Pulmonary artery endothelial cell (primary cell): ENCODE results near the gene SOST. TPM values are rescaled to one million over a fixed set of nuclear protein-coding genes. Genes with fewer than 3 reads are reported as not detected.

Source experiments
- DNase-seq: peaks from one replicate; pipeline ENCODE4 v3.0.0-alpha.2; 2011; ENCODE audit warnings: low read depth, low spot score
- total RNA-seq: library from RNA; depleted of rRNA; stranded (reverse); fragments of >200 nt; gene quantifications from 2 replicates; pipeline ENCODE4 v1.2.3, GENCODE V29; 2014

SOST gene
- total RNA-seq, 1 donor from 2014 or later, result not detected

DNA sequence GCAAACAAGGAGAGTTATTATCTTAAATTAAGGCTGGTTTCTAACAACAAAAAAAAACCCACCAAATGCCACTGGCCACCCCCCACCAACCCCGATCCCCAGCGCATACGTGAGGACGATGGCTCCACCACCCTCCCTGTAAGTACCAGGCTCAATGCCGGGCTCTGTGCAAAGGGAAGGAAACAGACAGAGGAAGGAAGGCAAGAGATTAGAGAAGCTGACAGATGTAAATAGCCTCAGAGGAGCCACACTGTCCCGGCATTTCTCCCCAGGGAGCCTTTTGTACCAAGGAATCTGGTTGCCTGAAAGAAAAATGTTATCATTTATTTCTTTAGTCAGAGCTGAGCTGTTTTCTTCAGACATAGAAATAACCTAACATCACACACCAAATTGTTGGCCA lies 13.1 kb downstream of the SOST start:
- no peak for DNase-seq

GRCh38 chr17:43741636-43742035 lies 17.0 kb downstream of the SOST start:
- DNase-seq, result no peak

DNA sequence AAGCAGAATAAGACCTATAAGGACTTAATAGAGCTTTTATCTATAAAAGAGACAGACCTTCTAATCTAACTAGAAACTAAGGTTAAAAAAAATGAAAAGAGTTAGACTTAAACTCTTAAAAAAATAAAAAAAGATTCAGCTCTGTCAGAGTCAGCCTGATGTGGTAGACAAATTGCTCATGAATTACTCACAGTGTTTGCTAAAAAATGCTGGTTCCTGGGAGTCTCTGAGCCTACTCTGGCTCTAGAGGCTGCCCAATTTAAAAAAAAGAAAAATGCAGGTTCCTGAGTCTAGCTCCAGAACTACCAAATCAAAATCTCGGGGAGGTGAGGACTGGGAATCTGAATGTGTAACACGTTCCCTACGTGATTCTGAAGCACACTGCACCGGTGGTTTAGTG lies 18.1 kb downstream of the SOST start:
- DNase-seq, result no peak

- no peak for DNase-seq
Measured at GRCh38 chr17:43737722-43738121, 20.9 kb downstream of the SOST start.

GRCh38 chr17:43736389-43736788 lies 22.2 kb downstream of the SOST start:
- no peak for DNase-seq

DNA sequence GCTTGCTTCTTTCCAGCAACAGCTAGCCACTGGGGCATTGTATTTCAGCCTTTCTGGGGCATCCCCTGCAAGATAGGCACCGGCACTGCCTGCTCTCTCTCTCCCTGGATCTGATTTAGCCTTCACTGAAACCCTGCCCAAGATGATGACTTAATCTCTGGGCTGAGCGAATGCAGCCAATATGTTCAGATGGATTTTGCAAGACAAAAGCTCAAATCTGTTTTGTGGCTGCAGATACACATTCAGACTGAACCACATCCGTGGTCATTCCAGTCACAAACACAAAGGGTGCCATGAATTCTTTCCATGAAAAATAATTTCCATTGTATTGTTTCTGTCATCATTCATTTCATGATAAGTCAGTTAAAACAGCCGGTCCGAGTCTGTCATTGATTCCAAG lies 24.2 kb downstream of the SOST start:
- DNase-seq, result no peak

GRCh38 chr17:43733956-43734355 lies 24.6 kb downstream of the SOST start:
- DNase-seq, result no peak

DNA sequence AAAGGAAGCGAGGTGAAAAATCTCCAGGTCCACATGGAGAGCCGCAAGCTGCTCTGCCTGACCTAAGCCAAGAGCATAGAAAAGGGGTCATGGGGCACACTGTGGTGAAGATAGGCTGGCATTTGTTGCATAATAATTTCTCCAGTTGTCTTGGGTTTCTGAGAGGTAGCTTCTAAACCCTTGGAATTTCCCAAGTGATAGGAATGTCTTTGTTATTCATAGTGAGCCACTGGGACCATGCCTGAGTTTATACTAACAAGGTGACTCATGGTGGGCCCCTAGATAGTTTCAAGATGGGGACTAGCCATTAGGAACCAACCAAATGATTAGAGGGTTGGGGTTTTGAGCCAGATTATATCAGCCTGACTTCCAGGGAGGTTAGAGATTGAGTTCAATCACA lies 25.6 kb downstream of the SOST start:
- no peak for DNase-seq

GRCh38 chr17:43728081-43728480 lies 30.5 kb downstream of the SOST start:
- DNase-seq, result no peak

DNA sequence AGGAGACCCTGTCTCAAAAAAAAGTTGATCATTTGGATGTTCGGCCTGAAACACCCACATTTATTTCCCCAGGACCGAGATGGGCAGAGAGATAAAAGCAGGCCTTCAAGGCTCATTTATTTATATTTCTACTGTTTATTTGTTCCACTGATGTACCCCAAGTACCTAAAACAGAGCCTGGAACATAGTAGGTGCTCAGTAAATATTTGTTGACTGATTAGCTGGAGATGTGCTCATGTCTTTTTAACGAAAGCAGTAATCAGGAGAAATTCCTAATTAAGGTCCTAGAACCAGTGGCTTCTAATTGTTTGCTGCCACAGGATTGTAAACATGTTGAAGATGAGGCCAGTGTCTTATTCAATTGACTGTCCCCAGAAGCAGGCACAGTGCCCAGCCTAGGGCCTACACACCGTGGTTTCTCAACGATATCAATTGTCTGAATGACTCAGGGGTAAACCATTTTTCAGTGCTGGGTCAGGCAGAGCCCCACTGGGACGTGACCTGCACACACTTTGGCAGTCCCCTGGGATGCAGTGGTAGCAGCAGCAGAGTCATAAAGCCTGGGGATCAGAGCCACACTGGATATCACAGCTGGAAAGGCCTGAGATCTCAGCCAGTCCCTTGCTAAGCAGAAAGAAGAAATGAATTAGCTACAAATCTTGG lies 34.8 kb downstream of the SOST start:
- DNase-seq, result no peak

DNA sequence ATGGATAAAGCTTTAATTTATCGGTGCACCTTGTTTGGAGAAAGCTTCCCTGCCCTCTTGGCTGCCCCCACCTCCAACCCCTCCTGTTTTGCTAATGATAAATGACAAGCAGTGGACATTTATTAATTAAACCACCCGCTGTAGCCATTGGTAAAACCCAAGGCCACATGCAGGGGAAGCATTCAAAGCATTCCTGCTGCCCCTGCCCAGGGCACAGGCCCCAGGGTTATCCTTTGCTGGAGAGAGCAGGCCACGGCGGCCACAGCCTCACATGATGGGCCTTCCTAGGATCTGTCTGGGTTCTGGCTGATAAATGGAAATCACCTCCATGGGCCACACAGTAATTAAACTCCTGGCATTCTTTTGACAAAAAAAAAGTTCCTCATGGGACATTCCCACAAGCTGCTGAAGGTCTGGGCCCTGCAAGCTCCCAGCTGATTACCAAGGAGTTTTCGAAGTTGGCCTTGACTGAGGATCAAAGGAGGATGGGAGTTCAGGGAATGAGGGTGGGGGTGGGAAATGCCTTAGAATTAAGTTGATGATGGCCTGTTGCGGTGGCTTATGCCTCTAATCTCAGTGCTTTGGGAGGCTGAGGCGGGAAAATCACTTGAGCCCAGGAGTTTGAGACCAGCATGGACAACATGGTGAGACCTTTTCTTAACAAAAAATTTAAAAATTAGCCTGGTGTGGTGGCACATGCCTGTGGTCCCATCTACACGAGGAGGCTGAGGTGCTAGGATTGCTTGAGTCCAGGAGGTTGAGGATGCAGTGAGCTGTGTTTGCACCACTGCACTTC lies 35.5 kb downstream of the SOST start:
- DNase-seq, result no peak

DNA sequence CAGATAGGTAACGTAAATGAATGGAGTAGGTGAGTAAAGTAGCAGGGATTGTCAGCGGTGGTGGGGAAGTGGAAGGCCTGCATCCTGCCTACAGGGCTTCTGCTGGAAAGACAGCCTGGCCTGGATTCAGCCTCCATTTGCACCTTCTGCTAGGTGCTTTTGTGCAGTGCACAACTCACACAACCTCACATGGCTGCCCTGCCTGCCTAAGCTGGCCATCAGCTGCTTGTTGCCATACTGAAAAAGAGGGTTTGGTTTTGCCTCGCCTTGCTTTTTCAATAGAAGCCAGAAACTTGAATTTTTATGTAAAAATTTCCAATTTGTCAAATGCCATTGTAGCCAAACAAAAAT lies 36.3 kb downstream of the SOST start:
- DNase-seq, result no peak

DNA sequence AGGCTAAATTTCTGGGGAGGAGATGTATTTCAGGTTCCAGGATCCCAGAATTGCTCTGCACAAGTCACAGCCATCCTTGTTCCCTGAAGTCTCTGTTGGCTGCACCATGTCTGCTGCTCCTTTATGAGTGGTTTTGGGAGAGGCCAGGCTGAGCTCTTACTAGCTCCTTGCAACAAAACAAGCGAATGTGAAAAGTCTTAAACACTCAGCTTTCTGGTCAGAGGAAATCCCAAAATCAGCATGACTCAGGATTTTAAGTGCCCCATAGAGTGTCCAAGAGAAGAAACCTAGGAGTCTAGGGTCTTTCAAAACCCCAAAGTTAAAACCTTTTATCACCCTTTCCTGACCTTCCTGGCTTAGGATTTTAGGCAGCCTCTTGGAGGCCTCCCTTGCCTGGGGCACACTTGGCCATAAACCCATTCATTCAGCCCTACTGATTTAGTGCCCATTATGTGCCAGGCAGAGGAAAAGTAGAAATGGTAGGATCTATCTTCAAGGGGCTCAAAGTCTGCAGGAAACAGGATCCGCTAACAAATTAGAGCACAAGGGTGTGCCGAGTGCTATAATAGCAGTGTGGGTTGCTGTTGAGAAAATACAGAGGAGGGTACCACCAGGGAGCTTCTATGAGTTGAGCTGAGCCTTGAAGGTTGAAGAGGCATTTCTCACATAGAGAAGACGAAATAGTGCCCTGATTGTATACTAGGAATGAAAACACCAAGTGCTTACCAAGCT lies 36.9 kb downstream of the SOST start:
- no peak for DNase-seq

GRCh38 chr17:43720311-43721060 lies 38.1 kb downstream of the SOST start:
- DNase-seq, result no peak

- no peak for DNase-seq
Measured at GRCh38 chr17:43719578-43719977, 39.0 kb downstream of the SOST start.

DNA sequence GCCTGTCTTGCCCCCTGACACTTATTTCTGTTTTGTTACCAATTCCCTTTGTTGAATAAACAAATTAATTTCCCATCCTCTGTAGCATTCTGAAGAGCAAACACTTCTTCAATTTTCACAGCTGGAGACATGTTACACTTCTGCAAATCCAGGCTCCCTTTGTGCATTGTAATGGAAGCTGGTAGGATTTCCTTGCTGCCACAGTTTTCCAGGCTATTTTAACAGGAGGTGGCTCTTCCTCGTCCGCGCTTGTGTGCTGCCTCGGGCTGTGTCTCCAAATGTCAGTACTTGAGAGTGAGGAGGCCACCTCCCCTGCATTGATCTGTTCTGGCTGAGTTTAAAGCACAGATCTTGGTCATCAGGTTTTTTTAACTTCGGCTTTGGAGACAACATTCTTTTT lies 40.0 kb downstream of the SOST start:
- no peak for DNase-seq

DNA sequence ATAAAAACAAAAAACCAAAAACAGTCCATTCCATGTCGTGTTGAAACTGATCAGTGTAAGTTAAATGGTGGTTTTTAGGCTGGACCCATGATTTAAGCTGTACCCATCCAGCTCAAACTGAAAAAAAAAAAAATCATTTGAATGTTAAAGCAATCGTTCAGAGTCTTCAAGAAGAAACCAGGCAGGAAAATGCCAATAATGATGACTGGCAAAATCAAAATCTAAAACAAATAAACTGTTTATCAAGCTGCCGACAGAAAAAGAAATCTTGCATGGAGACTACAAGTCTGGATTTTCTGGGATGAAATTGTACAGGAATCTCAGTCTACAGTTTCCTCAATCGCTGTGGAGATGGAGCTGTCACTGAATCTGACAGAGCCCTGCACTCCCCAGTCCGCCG lies 40.7 kb downstream of the SOST start:
- DNase-seq, result no peak

- no peak for DNase-seq
Measured at GRCh38 chr17:43714465-43715149, 44.0 kb downstream of the SOST start.

DNA sequence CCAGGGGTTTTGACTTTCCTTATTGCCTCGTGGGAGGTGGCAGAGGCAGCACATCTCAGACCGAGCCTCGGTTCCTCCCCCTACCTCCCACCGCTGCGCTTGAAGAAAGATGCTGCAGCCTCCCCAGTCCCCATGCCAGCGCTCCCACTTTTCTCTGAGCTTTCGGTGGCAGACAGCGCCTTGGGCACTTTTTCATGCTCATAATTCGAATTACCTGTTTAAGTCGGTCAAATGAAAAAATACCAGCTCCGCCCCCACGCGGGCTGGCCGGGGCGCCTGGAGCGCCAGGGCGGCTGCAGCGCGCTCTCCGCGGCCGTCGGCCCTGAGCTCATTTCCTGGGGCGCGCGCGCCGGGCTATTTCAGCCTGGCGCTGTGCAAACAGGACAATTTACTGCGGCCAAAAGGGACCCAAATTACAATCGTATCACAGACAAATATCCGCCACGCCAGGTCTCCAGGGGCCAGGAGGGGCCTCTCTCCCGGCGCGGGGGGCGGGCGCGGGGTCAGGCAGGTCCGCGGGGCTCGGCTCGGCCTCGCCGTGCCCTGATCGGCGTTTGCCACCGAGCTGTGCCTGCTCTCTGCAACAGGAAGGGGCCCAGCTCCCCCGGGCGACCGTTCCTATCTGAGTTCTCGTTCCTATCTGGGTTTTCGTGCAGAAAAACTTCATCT lies 45.0 kb downstream of the SOST start:
- no peak for DNase-seq

- DNase-seq, result no peak
Measured at GRCh38 chr17:43712397-43712796, 46.2 kb downstream of the SOST start.

DNA sequence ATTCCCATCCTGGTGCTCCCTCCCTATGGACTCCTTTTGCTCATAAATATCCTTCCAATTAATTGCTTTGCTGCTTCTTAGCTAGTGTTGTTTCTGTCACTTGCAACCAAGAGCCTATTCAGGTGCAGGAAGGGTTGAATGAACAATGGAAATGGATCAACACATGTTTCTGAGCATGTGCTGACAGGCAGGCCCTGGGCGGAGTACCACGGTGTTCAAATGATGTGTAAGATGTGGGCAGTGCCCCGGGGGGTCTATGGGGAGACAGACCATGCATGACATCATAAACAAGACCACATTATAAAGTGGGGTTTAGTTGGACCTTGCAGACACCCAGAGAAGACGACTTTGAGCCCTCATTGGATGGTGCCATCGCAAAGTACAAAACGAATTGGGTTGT lies 48.5 kb downstream of the SOST start:
- no peak for DNase-seq
